Naive thymus-derived CD4-positive, alpha-beta T cell (primary cell): ENCODE measurements around the gene PBX2. TPM values are rescaled to one million over a fixed set of nuclear protein-coding genes. Genes with fewer than 3 reads are reported as not detected.
A peak's percentile ranks its signal among the peaks of the same experiment; 100 is the strongest.

Experiments used
- ATAC-seq: fragments of 150-1000 bp; cut with Tn5 transposase; 2 replicates; pipeline ENCODE4 v1.10.0; 2021; ENCODE audit warnings: mild to moderate bottlenecking, moderate library complexity
- CTCF ChIA-PET: fragments of 350-600 bp; sonication (Branson Sonifier 250); formaldehyde crosslinking; loops from one replicate; lab custom pipeline; 2021; ENCODE audit warnings: antibody characterized with exemption; lab: Charles Lee
- POLR2A ChIA-PET: fragments of 350-600 bp; sonication (Branson Sonifier 250); formaldehyde crosslinking; loops from one replicate; lab custom pipeline; 2021; ENCODE audit warnings: antibody characterized with exemption, inconsistent platforms; lab: Charles Lee
- DNase-seq, 9 donors: peaks; one replicate each; pipeline versions ENCODE4 v3.0.0 to v3.0.0-alpha.2; 2020 to 2022; ENCODE audit warnings: mixed read lengths in 1 of 9
- H3K27ac ChIP-seq: one replicate; pipeline ENCODE4 v1.7.0; 2013; ENCODE audit warnings: mild to moderate bottlenecking, low read depth, low read length, moderate library complexity
- H3K27me3 ChIP-seq, 2 donors: one replicate each; pipeline ENCODE4 v1.7.0; 2013; ENCODE audit warnings: low read length in 2 of 2, mild to moderate bottlenecking in 2 of 2, moderate library complexity in 2 of 2; ENCODE audit not compliant: control insufficient read depth in 2 of 2, insufficient read depth in 2 of 2
- H3K36me3 ChIP-seq, 3 experiments: 1 replicate in 2 of 3; 2 replicates in 1 of 3; pipeline ENCODE4 v1.7.0; 2013; ENCODE audit warnings: low read length in 3 of 3, mild to moderate bottlenecking in 3 of 3, moderate library complexity in 1 of 3; ENCODE audit not compliant: insufficient read depth in 3 of 3, control insufficient read depth in 2 of 3
- H3K4me1 ChIP-seq, 2 donors: one replicate each; pipeline ENCODE4 v1.7.0; 2013; ENCODE audit warnings: low read length in 2 of 2, mild to moderate bottlenecking in 2 of 2, moderate library complexity in 1 of 2; ENCODE audit not compliant: control insufficient read depth in 2 of 2, insufficient read depth in 2 of 2
- H3K4me3 ChIP-seq: 2 replicates; pipeline ENCODE4 v1.7.0; 2013; ENCODE audit warnings: mild to moderate bottlenecking, low read length
- H3K9me3 ChIP-seq, 3 experiments: 1 replicate in 2 of 3; 2 replicates in 1 of 3; pipeline ENCODE4 v1.7.0; 2013; ENCODE audit warnings: low read length in 3 of 3; ENCODE audit not compliant: control insufficient read depth in 2 of 3
- H3K27ac Mint-ChIP-seq, 9 donors: one replicate each; pipeline ENCODE4 v1.8.0; 2020 to 2022; ENCODE audit warnings: mixed read lengths in 9 of 9, mild to moderate bottlenecking in 8 of 9, moderate library complexity in 5 of 9, inconsistent platforms in 2 of 9
- H3K27me3 Mint-ChIP-seq, 5 donors: one replicate each; pipeline ENCODE4 v1.8.0; 2021 to 2022; ENCODE audit warnings: mixed read lengths in 5 of 5, mild to moderate bottlenecking in 1 of 5
- H3K36me3 Mint-ChIP-seq, 5 donors: one replicate each; pipeline ENCODE4 v1.8.0; 2020 to 2022; ENCODE audit warnings: mixed read lengths in 5 of 5, mild to moderate bottlenecking in 3 of 5, inconsistent platforms in 1 of 5
- H3K4me1 Mint-ChIP-seq, 7 donors: one replicate each; pipeline ENCODE4 v1.8.0; 2020 to 2022; ENCODE audit warnings: mixed read lengths in 7 of 7, mild to moderate bottlenecking in 3 of 7, inconsistent platforms in 1 of 7
- H3K4me3 Mint-ChIP-seq, 10 donors: one replicate each; pipeline ENCODE4 v1.8.0; 2020 to 2022; ENCODE audit warnings: mild to moderate bottlenecking in 10 of 10, mixed read lengths in 10 of 10, moderate library complexity in 6 of 10, inconsistent platforms in 2 of 10
- H3K9me3 Mint-ChIP-seq, 11 donors: one replicate each; pipeline ENCODE4 v1.8.0; 2020 to 2022; ENCODE audit warnings: mixed read lengths in 11 of 11, mild to moderate bottlenecking in 4 of 11, inconsistent platforms in 1 of 11, moderate library complexity in 1 of 11
- intact Hi-C, 2 donors: fragments of 100-400 bp; cut with micrococcal nuclease; formaldehyde crosslinking; loops; one replicate each; pipeline ENCODE4 v1.15.1; 2023
- polyA plus RNA-seq, 2 donors: library from polyadenylated mRNA; unstranded; fragments of 300-500 nt; fragmentation: Illumina TruSeq; gene quantifications; one replicate each; pipeline ENCODE4 v1.2.3, GENCODE V29; 2021
- total RNA-seq, 6 experiments: library from RNA in 5 of 6; stranded (reverse) in 5 of 6; gene quantifications; 1 replicate in 5 of 6; 2 replicates in 1 of 6; pipeline ENCODE4 v1.2.3 and lab custom pipeline; 2021 to 2026

PBX2 gene
- total and polyA plus RNA-seq, 7 experiments from 2014 or later = 2.5 to 221 (median 108) TPM

- Mint-ChIP-seq H3K9me3 (no peaks in the 10 kb centered on the region), H3K27ac (peak overlapping the region in 2 of 9 donors; percentile 26 to 67), H3K4me1 (peaks cover 9 to 23% (median 15%) of the 10 kb centered on the region in 7 donors), H3K36me3 (peaks cover 5 to 37% (median 15%) of the 10 kb centered on the region in 5 donors), H3K27me3 (no peaks in the 10 kb centered on the region), H3K4me3 (no peak overlapping the region)
- H3K9me3 ChIP-seq = no peaks in the 10 kb centered on the region
- ChIA-PET POLR2A (no interaction called here), CTCF (no interaction called here)
- no peak overlapping the region for H3K4me3 ChIP-seq
- no peaks in the 10 kb centered on the region for H3K27me3 ChIP-seq
- no peak for ATAC-seq
- no peak for DNase-seq
- peaks cover 0 to 4% of the 10 kb centered on the region in 2 donors for H3K4me1 ChIP-seq
- peaks cover 0 to 62% (median 15%) of the 10 kb centered on the region in 3 experiments for H3K36me3 ChIP-seq
- intact Hi-C loops = no loop called here
- H3K27ac ChIP-seq = no peak overlapping the region
These were observed 22.2 kb downstream of the PBX2 start for GRCh38 chr6:32167761-32168262.

DNA sequence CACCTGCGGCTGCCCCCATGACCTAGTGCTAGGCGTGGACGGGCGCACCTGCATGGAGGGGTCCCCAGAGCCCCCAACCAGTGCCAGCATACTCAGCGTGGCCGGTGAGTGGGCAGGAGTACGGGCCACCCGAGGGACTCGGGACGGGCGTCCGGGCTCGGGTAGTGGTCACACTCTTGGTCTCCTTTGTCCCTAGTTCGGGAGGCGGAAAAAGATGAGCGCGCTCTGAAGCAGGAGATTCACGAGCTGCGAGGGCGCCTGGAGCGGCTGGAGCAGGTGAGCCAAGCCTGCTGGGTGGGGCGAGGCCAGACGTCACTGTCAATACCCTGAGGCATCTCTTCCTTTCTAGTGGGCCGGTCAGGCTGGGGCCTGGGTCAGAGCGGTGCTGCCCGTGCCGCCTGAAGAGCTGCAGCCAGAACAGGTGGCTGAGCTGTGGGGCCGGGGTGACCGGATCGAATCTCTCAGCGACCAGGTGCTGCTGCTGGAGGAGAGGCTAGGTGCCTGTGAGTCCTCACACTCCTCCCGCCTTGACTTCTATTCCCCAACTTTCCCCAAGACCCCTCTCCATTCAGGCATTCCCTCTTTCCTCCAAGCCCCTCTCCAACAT, 22.7 kb downstream of the PBX2 start:
- Mint-ChIP-seq H3K4me1 (peaks cover 6 to 18% (median 11%) of the 10 kb centered on the region in 7 donors), H3K4me3 (no peak overlapping the region), H3K27ac (peak overlapping the region in 3 of 9 donors; percentile 26 to 67 (median 55)), H3K9me3 (no peaks in the 10 kb centered on the region), H3K27me3 (no peaks in the 10 kb centered on the region), H3K36me3 (peaks cover 5 to 37% (median 15%) of the 10 kb centered on the region in 5 donors)
- Histone ChIP-seq H3K36me3 (peaks cover 0 to 66% (median 15%) of the 10 kb centered on the region in 3 experiments), H3K27ac (no peak overlapping the region), H3K4me1 (no peaks in the 10 kb centered on the region), H3K9me3 (no peaks in the 10 kb centered on the region), H3K4me3 (no peak overlapping the region), H3K27me3 (no peaks in the 10 kb centered on the region)
- CTCF ChIA-PET = no interaction called here
- POLR2A ChIA-PET = no interaction called here
- ATAC-seq (no peak), DNase-seq (no peak)
- intact Hi-C loops = no loop called here

GRCh38 chr6:32166411-32167061, 23.5 kb downstream of the PBX2 start:
- Histone ChIP-seq H3K27ac (no peak overlapping the region), H3K4me1 (no peaks in the 10 kb centered on the region), H3K9me3 (no peaks in the 10 kb centered on the region), H3K4me3 (no peak overlapping the region), H3K27me3 (no peaks in the 10 kb centered on the region), H3K36me3 (peaks cover 0 to 66% (median 15%) of the 10 kb centered on the region in 3 experiments)
- Mint-ChIP-seq H3K27ac (peak overlapping the region in 1 of 9 donors; percentile 67), H3K4me3 (no peak overlapping the region), H3K36me3 (peaks cover 5 to 37% (median 15%) of the 10 kb centered on the region in 5 donors), H3K4me1 (peaks cover 6 to 18% (median 11%) of the 10 kb centered on the region in 7 donors), H3K27me3 (no peaks in the 10 kb centered on the region), H3K9me3 (no peaks in the 10 kb centered on the region)
- ChIA-PET POLR2A (no interaction called here), CTCF (no interaction called here)
- intact Hi-C loops = no loop called here
- ATAC-seq = no peak
- DNase-seq = no peak

DNA sequence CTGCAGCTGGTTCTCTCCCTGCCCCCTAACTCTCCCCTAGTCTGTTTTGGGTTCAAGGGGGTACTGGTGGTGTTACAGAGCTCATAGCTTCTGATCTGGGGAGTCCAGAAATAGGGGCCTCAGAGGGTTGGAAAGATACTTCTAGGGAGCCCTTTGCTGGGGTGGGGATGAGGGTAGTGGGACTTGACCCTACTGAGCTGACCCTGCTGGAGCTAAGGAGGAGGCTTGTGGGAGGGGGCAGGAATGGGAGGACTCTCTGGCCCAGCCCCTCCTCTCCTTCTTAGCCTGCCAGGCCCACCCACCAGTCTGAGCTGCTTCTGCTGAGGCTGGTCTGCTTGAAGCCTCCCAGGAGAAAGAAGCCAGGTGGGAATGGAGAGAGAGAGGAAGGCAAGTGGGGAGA, 25.7 kb downstream of the PBX2 start, which contains the start of gene EGFL8:
Gene EGFL8, plus strand, starts transcription at position 301 of the 400 bp plus-strand sequence. CDS start 1,571 bp downstream, outside the sequence.
- H3K4me1 Mint-ChIP-seq = peaks cover 0 to 6% (median 4%) of the 10 kb centered on the region in 7 donors
- DNase-seq (no peak), ATAC-seq (no peak)
- no peaks in the 10 kb centered on the region for H3K27me3 Mint-ChIP-seq
- Histone ChIP-seq H3K4me1 (no peaks in the 10 kb centered on the region), H3K36me3 (peaks cover 0 to 45% (median 7%) of the 10 kb centered on the region in 3 experiments), H3K27me3 (no peaks in the 10 kb centered on the region), H3K4me3 (no peak within 1 kb of the TSS), H3K27ac (no peak within 1 kb of the TSS), H3K9me3 (no peaks in the 10 kb centered on the region)
- H3K9me3 Mint-ChIP-seq = no peaks in the 10 kb centered on the region
- no peak within 1 kb of the TSS for H3K4me3 Mint-ChIP-seq
- CTCF ChIA-PET = interaction anchor here (1.2 to 1.7 kb wide), 2 partner anchors 10 to 46 kb away, joined by 4 to 5 read pairs; no protein-coding TSS in a partner anchor
- peak within 1 kb of the TSS in 4 of 9 donors; percentile 16 to 59 (median 45) for H3K27ac Mint-ChIP-seq
- intact Hi-C loops = no loop called here
- POLR2A ChIA-PET = interaction anchor here (1.0 to 1.6 kb wide), 3 partner anchors 12 to 13 kb away, joined by 3 to 7 read pairs (median 4); partner anchors contain the start of genes AGPAT1 and PRRT1
- peaks cover 0 to 16% (median 6%) of the 10 kb centered on the region in 5 donors for H3K36me3 Mint-ChIP-seq

DNA sequence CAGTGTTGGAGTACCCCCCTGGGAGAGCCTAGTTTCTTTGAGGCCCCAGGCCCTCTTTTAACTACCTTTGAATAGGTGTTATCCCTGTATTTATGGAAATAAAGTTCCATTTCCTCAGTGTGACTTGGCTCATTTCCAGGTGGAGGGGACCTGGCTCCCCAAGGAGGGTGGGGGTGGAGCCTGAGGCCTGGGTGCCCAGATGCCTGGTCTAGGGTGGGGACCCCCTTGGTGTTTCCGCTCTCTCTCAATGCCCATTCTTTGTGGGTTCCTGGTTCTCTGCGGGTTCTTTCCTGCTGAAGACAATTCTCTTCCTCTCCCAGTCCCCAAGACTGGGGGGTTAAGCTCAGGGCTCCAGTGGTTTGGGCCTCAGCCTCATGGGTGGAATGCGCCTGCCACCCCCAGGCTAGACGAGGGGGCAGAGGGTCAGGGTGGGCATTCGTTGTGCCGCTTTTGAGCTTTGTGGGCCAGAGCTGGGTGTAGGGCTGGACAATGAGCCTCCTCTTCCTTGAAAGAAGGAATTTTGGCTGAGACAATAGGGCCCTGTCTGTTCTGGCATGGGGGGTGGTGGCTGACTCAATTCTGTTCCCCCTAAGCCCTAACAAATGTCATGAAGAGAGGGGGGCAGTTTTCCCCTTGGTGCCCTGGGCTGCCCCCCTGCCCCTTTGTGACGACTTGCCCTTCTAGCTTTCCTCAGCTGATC, 26.3 kb downstream of the PBX2 start:
- Histone ChIP-seq H3K9me3 (no peaks in the 10 kb centered on the region), H3K27me3 (no peaks in the 10 kb centered on the region), H3K36me3 (peaks cover 0 to 39% (median 4%) of the 10 kb centered on the region in 3 experiments), H3K27ac (no peak overlapping the region), H3K4me3 (no peak overlapping the region), H3K4me1 (no peaks in the 10 kb centered on the region)
- no peak for DNase-seq
- POLR2A ChIA-PET = interaction anchor here (1.1 to 1.6 kb wide), 2 partner anchors 12 to 13 kb away, joined by 4 to 7 read pairs; partner anchors contain the start of gene AGPAT1
- Mint-ChIP-seq H3K9me3 (no peaks in the 10 kb centered on the region), H3K36me3 (peaks cover under 1 to 13% (median 4%) of the 10 kb centered on the region in 5 donors), H3K27me3 (no peaks in the 10 kb centered on the region), H3K4me1 (peaks cover 0 to 6% (median 4%) of the 10 kb centered on the region in 7 donors), H3K27ac (peak overlapping the region in 2 of 9 donors; percentile 16 to 59), H3K4me3 (no peak overlapping the region)
- CTCF ChIA-PET = interaction anchor here (1.2 to 1.7 kb wide), 2 partner anchors 9 to 46 kb away, joined by 4 to 5 read pairs; no protein-coding TSS in a partner anchor
- intact Hi-C loops = no loop called here
- ATAC-seq = no peak

GRCh38 chr6:32158052-32158451, 31.9 kb downstream of the PBX2 start:
- Histone ChIP-seq H3K4me1 (peaks cover 10 to 18% of the 10 kb centered on the region in 2 donors), H3K4me3 (no peak overlapping the region), H3K27ac (no peak overlapping the region), H3K36me3 (peaks cover 0 to 20% (median 0%) of the 10 kb centered on the region in 3 experiments), H3K27me3 (no peaks in the 10 kb centered on the region), H3K9me3 (no peaks in the 10 kb centered on the region)
- H3K36me3 Mint-ChIP-seq = peaks cover 1 to 15% (median 9%) of the 10 kb centered on the region in 5 donors
- ATAC-seq (no peak), DNase-seq (no peak)
- ChIA-PET CTCF (interaction anchor here (0.8 kb wide), 2 partner anchors 34 to 87 kb away, joined by 3 to 5 read pairs; partner anchors contain the start of gene GPSM3), POLR2A (interaction anchor here (0.6 to 1.4 kb wide), 12 partner anchors 9 to 814 kb away, joined by 3 to 8 read pairs (median 3); partner anchors contain the start of gene ATF6B)
- no peaks in the 10 kb centered on the region for H3K9me3 Mint-ChIP-seq
- no peak overlapping the region for H3K4me3 Mint-ChIP-seq
- H3K27me3 Mint-ChIP-seq = peaks cover 0 to 1% (median 0%) of the 10 kb centered on the region in 5 donors
- H3K27ac Mint-ChIP-seq = peak overlapping the region in 1 of 9 donors; percentile 57
- intact Hi-C loops = no loop called here
- peaks cover 19 to 42% (median 31%) of the 10 kb centered on the region in 7 donors for H3K4me1 Mint-ChIP-seq
